ENCODE data around the gene SCARB2.

The SCARB2 gene

DNA sequence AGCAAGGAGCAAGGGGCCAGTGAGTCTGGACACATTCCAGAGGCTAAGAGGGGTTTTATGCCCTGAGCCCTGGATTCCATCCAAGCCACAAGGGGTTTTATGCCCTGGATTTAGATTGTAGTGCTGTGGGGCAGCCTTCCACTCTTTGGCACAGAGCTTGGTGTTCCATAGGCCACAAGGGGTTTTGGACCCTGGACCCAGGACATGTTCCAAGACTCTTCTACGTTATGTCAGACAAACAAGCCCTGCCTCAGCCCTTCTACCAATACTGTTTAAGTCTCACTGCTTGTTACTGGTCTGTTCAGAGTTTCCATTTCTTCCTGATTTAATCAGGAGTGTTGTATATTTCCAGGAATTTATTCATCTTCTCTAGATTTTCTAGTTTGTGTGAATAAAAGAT lies 12.8 kb upstream of the SCARB2 start:
- no peak for DNase-seq (ENCODE audit: low read depth in 2 of 2)

DNA sequence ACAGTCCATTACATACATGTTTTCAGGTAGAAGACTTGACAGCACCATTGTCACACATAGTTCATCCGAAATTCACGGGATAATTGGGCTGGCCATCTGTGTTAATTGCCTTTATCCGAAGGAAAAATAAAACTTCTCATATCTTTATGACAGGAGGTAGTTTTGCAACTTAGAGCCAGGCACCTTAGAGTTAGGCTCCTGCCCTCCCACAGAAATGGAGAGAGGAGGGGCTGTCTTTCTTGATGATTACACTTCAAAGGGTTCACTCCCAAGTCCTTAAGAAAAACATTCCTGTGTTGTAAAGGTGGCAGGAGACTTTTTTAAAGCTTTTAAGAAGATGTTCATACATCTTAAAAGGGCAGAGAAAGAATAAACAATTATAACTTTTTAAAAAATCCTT lies 10.5 kb upstream of the SCARB2 start:
- DNase-seq (ENCODE audit: low read depth in 2 of 2), result no peak

DNA sequence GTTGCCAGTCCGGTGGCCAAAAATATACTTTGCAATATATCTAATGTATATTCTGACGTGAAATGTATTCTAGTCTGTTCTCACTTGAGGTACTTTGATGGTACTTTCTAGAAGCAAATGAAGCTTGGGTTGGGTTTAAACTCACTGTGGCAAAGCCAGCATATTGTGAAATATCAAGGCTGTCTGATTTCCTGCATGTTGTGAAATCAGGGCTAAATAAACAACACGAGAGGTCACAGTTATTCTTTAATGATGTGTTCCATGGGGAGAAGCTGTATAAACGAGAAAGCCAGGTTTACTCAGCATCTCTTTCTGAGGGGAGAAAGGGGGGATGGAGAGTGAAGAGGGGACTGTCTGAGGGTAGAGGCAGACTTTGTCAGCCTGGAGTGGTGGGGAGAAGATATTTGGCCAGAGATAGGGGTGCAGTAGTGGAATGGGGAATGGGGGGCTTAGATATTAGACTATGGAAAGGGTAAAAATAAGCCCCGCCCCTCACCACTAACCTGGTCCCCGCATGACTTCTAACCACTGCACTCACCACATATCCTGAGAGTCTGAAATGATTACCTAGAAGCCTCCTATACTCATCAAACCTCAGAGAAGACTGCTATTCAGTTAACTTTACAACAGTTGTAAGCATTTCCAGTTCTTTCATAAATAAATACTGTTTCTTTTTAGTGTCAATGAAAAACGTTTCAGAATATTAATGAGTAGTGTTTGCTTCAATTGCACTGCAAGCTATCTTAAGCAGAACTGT lies 5.9 kb upstream of the SCARB2 start:
- DNase-seq (ENCODE audit: low read depth in 2 of 2), result no peak

DNA sequence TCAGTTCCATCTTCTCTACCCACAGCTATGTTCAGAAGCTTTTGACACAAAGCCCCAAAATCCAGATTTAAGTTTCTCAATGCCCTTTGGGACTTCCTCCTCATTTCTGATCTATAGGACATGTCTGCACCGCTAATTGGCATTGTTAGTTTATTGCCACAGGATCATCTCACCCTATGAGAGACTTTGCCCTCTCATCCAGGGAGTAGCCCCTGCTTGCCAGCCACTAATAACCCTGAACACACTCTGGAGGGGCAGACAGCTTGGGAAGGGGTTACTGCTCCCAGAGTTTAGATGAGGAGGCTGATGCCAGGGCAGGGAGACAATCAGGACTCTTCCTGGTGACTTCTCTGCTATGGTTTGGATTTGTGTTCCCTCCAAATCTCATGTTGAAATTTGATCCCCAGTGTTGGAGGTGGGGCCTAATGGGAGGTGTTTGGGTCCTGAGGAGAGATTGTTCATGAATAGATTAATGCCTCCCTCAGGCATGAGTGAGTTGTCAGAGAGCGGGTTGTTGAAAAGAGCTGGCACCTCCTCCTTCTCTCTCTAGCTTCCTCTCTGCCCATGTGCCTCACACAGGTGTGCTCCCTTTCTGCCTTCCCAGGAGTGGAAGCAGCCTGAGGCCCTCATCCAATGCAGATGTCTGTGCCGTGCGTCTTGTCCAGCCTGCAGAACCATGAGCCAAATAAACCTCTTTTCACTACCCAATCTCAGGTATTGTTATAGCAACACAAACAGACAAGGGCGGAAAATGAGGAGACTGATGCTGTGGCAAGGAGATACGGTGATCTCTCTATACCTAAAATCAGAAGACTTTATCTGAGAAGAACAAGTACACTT lies 3.6 kb upstream of the SCARB2 start:
- DNase-seq (ENCODE audit: low read depth in 2 of 2), result no peak

DNA sequence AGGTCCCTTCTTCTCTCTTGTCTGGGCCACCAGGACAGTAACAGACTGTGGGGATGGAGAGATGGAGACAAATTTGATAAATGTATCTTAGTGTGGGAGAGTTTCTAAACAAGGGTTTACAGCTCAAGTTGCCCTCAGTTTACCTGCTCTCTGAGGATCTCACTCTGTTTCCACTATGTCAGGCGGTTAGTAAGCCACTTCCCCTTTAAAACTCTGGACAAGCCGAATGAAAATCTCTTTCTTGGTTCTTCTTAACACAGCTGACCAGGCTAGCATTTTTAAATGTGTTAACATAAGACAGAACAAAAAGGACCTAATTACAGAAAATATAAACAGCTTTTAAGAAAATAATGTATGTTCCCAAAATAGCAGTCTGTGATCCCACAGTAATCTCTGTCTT lies 2.9 kb upstream of the SCARB2 start:
- DNase-seq (ENCODE audit: low read depth in 2 of 2), result no peak

DNA sequence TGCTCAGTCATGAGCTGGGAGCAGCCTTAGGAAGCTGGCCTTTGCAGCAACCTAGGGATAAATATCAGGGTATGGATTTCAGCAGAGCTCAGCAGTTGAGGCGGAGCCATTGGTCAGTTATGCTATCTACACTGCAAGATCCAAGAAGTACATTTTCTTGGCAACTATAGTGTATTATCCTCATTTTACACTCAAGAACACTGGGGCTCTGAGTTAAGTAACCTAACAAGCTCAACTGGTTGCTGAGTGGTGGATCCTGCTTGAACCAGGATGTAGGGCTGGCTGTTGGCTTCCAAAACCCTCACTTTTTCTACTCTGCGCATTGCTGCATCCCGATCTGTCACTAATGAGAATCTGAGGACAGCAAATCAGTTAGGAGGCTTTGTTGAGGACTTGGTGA lies 1.5 kb upstream of the SCARB2 start:
- no peak for DNase-seq (ENCODE audit: low read depth in 2 of 2)

DNA sequence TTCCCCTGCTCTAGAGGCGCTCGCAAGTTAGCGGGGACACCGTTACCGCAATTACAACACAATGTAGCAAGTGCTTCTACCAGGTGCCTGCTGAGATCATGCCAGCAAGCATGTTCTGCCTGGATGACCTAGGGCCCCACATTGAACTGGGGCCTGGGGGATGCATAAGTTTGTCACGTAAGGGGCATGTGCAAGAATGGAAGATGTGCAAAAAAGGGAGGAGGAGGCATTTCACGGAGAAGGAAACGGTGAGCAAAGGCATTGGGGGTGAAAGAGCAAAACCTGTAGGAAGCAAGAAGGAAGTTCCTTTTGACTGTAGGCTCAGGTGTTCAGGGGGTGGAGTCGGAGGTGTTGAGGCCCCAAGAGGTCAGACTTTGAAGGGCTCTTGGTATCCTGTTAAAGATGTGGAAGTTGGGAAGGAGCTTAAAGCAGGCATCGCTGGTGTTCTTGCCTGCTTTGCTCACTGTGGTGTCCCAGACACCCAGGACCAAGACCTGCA lies 602 bp upstream of the SCARB2 start:
- no peak for DNase-seq (ENCODE audit: low read depth in 2 of 2)

DNA sequence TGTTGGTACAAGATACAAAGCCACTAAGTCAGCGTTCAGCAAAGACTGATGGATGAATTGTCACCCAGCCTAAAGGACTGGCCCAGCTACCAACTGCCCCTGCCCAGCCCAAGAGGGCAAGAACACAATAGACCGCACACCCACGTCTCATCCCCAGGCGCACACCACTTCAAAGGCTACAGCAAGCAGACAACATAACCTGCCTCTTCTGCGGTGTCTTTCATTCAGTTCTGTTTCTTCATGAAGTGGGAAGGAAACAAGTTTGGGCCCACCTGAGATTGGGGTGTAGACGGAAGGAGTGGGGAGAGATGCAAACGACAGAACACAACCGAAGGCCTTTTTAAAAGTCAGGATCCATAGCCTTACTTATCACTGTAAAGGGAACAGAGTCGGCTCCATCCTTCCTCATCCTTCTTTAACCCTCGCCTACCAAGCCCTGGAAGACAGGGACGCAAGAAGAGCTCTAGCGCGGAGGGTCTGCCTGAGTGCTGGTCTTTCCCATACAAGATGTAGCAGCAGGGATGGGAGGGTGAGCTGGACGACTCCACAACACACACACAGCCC lies 691 bp downstream of the SCARB2 start:
- DNase-seq (ENCODE audit: low read depth in 2 of 2), result no peak

DNA sequence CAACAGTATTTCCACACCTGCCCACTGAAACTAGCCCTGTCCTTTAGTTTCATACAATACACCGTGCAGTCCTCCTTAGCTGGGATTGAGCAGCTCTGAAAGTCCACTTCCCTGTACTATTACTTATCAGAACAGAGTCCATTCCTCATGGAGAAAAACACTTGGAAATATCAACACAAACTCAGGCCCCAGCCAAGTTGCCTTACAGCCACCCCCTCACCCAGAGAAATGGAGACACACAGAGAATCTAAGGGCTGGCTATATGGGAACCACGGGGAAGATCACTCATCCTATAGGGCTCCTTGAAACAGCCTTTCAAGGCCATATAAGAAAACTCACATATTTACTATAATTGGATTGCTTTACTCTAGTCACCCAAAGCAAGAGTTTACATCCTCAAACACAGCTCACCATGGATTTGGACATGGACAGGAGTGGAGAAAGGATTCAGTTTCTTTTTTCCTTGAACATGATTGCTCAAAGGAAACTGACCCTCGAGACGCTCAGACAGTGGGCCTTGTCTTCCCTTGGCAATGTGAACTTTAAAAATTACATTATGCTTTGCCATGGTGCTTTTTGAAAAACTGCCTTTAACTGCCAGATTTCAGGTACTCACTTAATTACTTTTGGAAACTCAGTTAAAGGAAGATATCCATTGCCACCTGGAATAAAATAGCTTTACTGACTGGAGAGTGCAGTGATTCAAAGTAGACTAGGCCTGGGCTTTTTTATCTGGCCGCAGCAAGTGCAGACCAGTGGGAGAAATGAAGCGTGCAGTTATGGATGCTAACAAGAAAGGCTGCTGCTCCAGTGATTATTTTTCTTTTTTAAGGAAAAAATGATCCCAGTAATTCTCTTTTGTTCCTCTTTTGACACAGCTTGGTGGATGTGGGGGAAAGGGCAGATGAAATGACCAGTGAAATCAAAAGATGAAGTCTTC lies 1.6 kb downstream of the SCARB2 start:
- DNase-seq (ENCODE audit: low read depth in 2 of 2), result no peak

DNA sequence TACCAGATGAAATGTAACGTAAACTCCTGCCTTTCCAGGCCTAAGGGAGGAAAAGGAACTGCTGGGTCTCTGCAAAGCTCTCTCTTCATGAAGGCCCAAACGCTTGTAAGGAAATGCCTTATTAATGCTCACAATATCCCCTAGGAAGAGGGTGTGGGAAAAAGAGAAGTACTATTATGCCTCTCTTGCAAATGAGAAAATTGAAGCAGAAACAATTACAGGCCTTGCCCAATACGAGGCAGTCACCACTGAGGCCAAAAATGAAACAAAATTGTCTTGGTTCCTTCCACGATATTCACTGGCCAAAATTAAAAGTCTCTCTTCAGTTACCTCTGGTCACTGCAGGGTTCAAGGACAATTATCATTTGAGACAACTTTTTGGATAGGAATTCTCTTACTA lies 3.2 kb downstream of the SCARB2 start:
- no peak for DNase-seq (ENCODE audit: low read depth in 2 of 2)

DNA sequence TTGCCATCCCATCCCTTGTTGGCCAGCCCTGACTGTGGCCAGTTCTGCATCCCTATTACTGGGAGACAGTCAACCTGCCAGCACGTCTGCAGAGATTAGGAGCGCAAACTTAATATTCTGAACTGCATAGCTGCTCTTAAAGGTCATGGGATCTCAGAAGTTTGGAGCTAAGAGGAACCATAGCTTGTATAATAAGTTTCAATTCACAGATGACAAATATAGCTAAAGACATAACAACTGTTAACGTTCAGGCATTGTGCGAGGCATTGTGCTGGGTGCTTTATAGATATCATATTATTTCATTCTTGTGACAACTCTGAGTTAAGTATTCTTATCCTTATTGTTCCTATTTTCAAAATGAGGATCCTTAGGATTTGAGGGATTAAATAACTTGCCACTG lies 3.7 kb downstream of the SCARB2 start:
- DNase-seq (ENCODE audit: low read depth in 2 of 2), result no peak

DNA sequence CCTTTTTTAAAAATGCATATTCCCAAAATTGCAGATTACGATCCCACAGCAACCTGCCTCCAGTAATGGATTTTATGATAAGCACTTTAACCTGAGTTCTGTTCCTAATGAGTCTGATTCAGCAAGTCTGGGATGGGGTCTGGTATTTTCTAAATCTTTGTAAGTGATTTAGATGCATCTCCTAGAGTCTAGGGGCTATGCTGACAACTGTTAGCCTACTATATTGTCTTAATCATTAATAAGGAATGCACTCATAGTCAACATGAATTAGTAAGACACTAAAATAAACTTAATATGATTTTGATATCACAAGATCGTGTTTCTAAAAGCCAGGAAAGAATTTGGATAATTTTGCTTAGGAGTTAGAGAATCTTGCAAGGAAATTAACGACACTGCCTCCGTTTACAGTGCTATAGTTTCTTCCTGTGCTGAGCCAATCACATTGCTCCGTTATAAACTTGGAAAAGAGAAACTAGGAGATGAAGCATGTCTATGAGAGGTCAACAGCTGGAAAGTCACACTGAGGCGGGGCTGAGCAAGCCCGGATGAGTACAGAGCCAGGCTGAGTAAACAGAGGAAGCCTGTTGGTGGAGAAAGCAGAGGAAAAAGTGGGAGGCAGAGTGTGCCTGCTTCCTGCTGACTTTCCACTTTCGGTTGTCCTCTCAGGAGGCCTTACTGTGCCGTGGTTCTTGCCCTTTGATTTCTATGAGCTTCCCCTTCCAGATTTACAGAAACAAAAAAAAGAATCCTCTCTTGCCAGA lies 5.4 kb downstream of the SCARB2 start:
- DNase-seq (ENCODE audit: low read depth in 2 of 2), result no peak

DNA sequence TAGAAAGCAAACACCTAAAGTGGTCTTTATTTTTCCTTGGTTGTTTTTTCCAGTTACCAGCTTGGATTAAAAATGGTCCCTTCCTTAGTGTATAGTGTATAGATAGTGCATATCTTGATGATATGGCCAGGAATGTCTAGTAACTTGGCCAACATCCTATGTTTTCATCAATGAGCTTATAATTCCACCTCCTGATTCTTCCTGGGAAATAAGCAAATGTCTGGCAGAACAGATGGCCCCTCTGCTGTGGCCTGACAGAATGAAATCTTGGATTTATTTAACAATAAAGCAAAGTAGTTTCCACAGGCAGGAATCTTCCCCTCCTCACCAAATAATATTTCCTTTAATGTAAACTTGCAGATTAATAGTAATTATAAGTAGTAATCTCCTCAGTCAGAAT lies 6.1 kb downstream of the SCARB2 start:
- no peak for DNase-seq (ENCODE audit: low read depth in 2 of 2)

DNA sequence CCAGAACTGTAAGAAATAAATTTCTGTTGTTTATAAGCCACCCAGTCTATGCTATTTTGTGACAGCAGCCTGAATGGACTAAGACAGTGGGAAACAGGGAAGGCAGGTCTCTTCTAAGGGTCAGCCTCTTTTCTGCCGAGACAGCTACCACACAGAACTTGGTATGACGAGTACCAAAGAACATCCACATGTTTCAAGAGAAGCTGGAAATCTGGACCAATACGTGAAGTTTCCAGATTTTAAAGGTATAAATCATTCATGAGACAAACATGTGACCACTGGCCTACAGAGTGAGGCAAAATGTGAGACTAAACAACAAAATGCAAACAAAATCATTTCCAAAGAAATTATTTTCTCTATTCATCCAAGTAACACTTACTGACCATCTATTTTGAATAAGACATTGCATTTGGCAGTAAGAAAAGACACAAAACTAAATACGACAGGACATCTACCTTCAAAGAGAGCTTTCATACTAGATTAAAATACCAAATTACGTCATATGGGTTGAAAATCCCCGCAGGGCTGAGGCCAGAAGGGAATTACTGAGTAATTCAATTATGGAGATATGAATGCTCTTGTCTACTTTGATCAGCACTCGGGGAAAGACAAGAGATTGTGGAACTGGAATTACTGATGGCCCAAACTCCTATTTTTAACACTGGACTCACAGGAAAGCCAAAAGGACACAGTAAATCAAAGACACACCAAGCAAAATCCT lies 7.2 kb downstream of the SCARB2 start:
- no peak for DNase-seq (ENCODE audit: low read depth in 2 of 2)

DNA sequence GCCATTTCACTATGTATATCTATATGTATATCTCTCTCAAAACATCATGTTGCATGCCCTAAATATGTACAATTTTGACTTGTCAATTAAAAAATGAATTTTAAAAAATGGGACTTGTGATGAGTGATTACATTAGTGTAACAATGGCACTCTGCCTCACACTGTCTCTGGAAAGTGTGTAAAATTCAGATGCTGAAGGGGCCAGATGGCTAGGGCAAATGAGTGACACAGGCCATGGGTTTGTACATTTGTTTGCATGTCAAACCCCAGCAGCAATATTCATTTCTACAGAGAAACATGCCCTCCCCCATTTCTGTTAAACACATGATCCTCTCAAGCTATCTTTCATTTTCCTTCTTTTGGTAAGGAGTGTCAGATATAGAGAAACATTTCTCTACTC lies 8.1 kb downstream of the SCARB2 start:
- no peak for DNase-seq (ENCODE audit: low read depth in 2 of 2)

DNA sequence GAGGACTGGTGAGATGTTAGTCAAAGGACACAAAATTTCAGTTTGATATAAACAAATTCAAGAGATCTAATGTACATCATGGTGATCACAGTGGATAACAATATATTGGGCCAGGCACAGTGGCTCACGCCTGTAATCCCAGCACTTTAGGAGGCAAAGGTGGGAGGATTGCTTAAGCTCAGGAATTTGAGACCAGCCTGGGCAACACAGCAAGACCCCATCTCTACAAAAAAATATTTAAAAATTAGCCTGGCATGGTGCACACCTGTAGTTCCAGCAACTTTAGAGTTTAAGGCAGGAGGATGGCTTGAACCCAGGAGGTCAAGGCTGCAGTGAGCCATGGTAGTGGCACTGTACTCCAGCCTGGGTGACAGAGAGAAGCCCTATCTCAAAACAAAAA lies 8.7 kb downstream of the SCARB2 start:
- no peak for DNase-seq (ENCODE audit: low read depth in 2 of 2)

DNA sequence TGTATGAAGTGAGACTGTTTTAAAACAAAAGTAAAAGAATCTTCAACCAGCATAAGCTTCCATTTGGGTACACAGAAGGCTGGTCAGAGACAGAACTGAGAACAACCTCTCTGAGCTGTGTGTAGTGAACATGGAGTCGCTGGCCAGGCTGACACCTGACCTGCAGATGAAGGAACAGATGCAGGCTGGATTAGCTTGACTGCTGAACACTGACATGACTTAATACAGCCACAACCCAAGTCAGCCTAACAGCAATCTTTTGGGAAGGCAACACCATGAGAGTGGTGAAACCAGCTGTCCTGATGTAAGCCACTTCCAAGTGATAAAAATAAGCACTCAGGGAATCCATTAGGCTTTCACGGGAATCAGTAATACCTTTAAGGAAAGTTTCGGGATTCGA lies 10.1 kb downstream of the SCARB2 start:
- DNase-seq (ENCODE audit: low read depth in 2 of 2), result no peak

DNA sequence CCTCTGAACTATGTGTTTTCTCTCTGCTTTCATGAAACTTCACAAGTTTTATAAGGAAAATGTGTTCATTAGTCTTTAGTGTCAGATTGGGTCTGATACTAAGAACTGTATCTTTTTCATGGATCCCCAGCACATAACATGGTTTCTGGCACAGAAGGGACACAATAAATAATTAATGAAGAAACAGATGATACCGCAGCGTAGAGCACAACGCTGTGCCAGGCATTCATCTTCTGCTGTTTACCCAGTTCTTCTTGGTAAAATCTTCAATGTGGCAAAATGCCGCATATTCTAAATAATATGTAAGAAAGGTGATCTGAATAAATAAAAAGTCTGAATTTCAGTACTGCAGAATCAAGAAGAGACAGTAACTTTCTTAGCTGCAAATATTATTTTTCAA lies 12.3 kb downstream of the SCARB2 start:
- no peak for DNase-seq (ENCODE audit: low read depth in 2 of 2)

DNA sequence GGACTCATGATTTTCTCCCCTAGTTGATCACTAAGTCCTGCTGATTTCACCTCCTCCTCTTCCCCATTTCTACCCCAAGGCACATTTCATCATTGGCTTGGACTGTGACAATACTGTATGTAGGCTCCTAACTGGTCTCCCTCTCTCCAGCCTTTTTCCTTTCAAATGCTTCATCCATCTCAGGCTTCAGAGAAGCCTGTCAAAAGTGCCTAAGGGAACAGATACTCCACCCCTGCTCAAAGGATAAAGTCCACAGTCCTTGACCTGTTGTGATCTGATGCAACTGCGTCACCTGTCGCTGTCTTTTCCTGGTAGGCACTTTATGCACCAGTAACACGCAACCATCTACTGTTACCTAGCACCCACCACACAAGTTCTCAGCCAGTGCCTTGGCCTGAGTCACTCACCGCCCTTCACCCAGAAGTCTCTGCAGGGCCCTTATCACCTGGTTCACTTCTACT lies 12.8 kb downstream of the SCARB2 start:
- DNase-seq (ENCODE audit: low read depth in 2 of 2), result no peak

DNA sequence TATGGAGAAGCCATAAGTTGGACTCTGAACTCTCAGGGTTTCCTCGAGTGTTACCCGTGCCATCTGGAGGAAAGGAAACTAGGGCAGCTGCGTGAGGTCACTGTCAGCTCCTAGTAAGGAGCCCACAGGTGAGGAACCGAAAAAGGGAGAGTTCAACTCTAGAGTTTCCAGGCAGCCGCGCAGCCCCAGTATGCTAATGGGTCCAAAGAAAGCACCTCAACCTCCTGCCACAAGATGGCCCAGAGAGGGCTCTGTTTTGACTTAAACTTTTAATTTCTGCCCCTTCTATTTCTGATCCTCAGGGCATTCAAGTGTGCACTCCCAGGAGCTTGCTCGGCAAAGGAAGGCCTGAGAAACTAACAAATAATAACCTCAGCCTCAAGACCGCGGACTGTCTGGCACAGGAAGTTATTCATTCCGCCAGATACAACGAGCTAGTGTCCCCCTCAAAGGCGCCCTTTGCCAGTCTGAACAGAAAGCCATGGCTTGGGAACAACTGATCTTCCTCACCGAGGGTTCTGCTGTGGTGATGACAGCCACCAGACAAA lies 13.9 kb downstream of the SCARB2 start:
- peak in 1 of 2 experiments; percentile 14 for DNase-seq (ENCODE audit: low read depth in 2 of 2)
